H9 (cell line): ENCODE results near the gene ANKDD1B. TPM values are rescaled to one million over a fixed set of nuclear protein-coding genes. Genes with fewer than 3 reads are reported as not detected.

Experiments
- DNase-seq: peaks from one replicate; pipeline ENCODE4 v3.0.0-alpha.2; 2017
- H2AFZ ChIP-seq: one replicate; pipeline ENCODE4 v1.6.1; 2013; ENCODE audit warnings: mild to moderate bottlenecking, low read length, control low read depth, moderate library complexity
- H2AK5ac ChIP-seq: 2 replicates; pipeline ENCODE4 v1.6.1; 2013; ENCODE audit warnings: low read length, control low read depth, mixed read lengths; ENCODE audit not compliant: insufficient read length
- H2BK120ac ChIP-seq: one replicate; pipeline ENCODE4 v1.6.1; 2013; ENCODE audit warnings: low read depth, mild to moderate bottlenecking, low read length, control low read depth, inconsistent platforms; ENCODE audit not compliant: poor library complexity, severe bottlenecking
- H2BK12ac ChIP-seq: 2 replicates; pipeline ENCODE4 v1.6.1; 2013; ENCODE audit warnings: low read length, control low read depth, mixed read lengths, low read depth; ENCODE audit not compliant: insufficient read length
- H2BK15ac ChIP-seq: 2 replicates; pipeline ENCODE4 v1.6.1; 2013; ENCODE audit warnings: low read depth, low read length, control low read depth
- H2BK20ac ChIP-seq: one replicate; pipeline ENCODE4 v1.6.1; 2013; ENCODE audit warnings: low read depth, mild to moderate bottlenecking, low read length, control low read depth, inconsistent platforms; ENCODE audit not compliant: poor library complexity, severe bottlenecking
- H2BK5ac ChIP-seq: 2 replicates; pipeline ENCODE4 v1.6.1; 2013; ENCODE audit warnings: low read length, control low read depth, mixed read lengths; ENCODE audit not compliant: insufficient read length
- H3K14ac ChIP-seq: 2 replicates; pipeline ENCODE4 v1.6.1; 2013; ENCODE audit warnings: low read length, control low read depth; ENCODE audit not compliant: insufficient read depth
- H3K18ac ChIP-seq: 2 replicates; pipeline ENCODE4 v1.6.1; 2013; ENCODE audit warnings: low read depth, mild to moderate bottlenecking, mixed read lengths, low read length, control low read depth; ENCODE audit not compliant: insufficient read length
- H3K23ac ChIP-seq: 2 replicates; pipeline ENCODE4 v1.6.1; 2013; ENCODE audit warnings: low read length, control low read depth, mixed read lengths, low read depth; ENCODE audit not compliant: insufficient read length
- H3K23me2 ChIP-seq: 2 replicates; pipeline ENCODE4 v1.6.1; 2013; ENCODE audit warnings: low read depth, mild to moderate bottlenecking, mixed read lengths, low read length, control low read depth; ENCODE audit not compliant: insufficient read length, poor library complexity, severe bottlenecking
- H3K27ac ChIP-seq: 2 replicates; pipeline ENCODE4 v1.5.1; 2013; ENCODE audit warnings: low read length, control low read depth, mixed read lengths, low read depth; ENCODE audit not compliant: insufficient read length
- H3K27me3 ChIP-seq: 2 replicates; pipeline ENCODE4 v1.6.1; 2013; ENCODE audit warnings: low read length, control low read depth, inconsistent platforms; ENCODE audit not compliant: insufficient read depth
- H3K4ac ChIP-seq: 2 replicates; pipeline ENCODE4 v1.6.1; 2013; ENCODE audit warnings: low read depth, mild to moderate bottlenecking, control low read depth, inconsistent platforms, low read length, moderate library complexity
- H3K4me1 ChIP-seq: 2 replicates; pipeline ENCODE4 v1.6.1; 2013; ENCODE audit warnings: low read length, control low read depth, inconsistent platforms; ENCODE audit not compliant: insufficient read depth
- H3K4me2 ChIP-seq: 2 replicates; pipeline ENCODE4 v1.6.1; 2013; ENCODE audit warnings: low read length, control low read depth, mixed read lengths; ENCODE audit not compliant: insufficient read length, insufficient read depth
- H3K56ac ChIP-seq: 2 replicates; pipeline ENCODE4 v1.6.1; 2013; ENCODE audit warnings: low read depth, mild to moderate bottlenecking, mixed read lengths, low read length, control low read depth; ENCODE audit not compliant: insufficient read length
- H3K79me1 ChIP-seq: 2 replicates; pipeline ENCODE4 v1.6.1; 2013; ENCODE audit warnings: low read depth, mild to moderate bottlenecking, moderate library complexity, low read length, control low read depth, inconsistent platforms; ENCODE audit not compliant: insufficient read depth, poor library complexity, severe bottlenecking
- H3K79me2 ChIP-seq: 2 replicates; pipeline ENCODE4 v1.6.1; 2013; ENCODE audit warnings: low read length, control low read depth, inconsistent platforms; ENCODE audit not compliant: insufficient read depth
- H3K9ac ChIP-seq: 2 replicates; pipeline ENCODE4 v1.6.1; 2013; ENCODE audit warnings: low read length, control low read depth, mixed read lengths; ENCODE audit not compliant: insufficient read length; ENCODE audit errors: extremely low read depth
- H3K9me3 ChIP-seq: one replicate; pipeline ENCODE4 v1.6.1; 2013; ENCODE audit warnings: low read depth, low read length, inconsistent platforms; ENCODE audit not compliant: control insufficient read depth
- H3T11ph ChIP-seq: one replicate; pipeline ENCODE4 v1.6.1; 2013; ENCODE audit warnings: mild to moderate bottlenecking, low read length, control low read depth, inconsistent platforms
- H4K20me1 ChIP-seq: one replicate; pipeline ENCODE4 v1.6.1; 2013; ENCODE audit not compliant: control insufficient read depth, insufficient read length, insufficient read depth
- H4K5ac ChIP-seq: 2 replicates; pipeline ENCODE4 v1.6.1; 2013; ENCODE audit warnings: low read depth, mild to moderate bottlenecking, mixed read lengths, low read length, control low read depth; ENCODE audit not compliant: insufficient read length
- H4K8ac ChIP-seq: replicated peaks from 2 replicates; pipeline ENCODE4 v1.6.1; 2013; ENCODE audit warnings: low read length, control low read depth, mixed read lengths, low read depth; ENCODE audit not compliant: insufficient read length
- H4K91ac ChIP-seq: 2 replicates; pipeline ENCODE4 v1.6.1; 2013; ENCODE audit warnings: low read depth, mild to moderate bottlenecking, moderate library complexity, mixed read lengths, low read length, control low read depth; ENCODE audit not compliant: insufficient read length
- H3K27ac Mint-ChIP-seq, 3 experiments: 2 replicates in 2 of 3; 3 replicates in 1 of 3; pipeline ENCODE4 v1.8.0; 2020 to 2021; ENCODE audit warnings: mixed read lengths in 3 of 3, mild to moderate bottlenecking in 1 of 3, moderate library complexity in 1 of 3
- H3K27me3 Mint-ChIP-seq: 2 replicates; pipeline ENCODE4 v1.8.0; 2021; ENCODE audit warnings: low read depth, mild to moderate bottlenecking, moderate library complexity, mixed read lengths
- H3K36me3 Mint-ChIP-seq, 3 experiments: 2 replicates in 2 of 3; 3 replicates in 1 of 3; pipeline ENCODE4 v1.8.0; 2020 to 2021; ENCODE audit warnings: low read depth in 3 of 3, mixed read lengths in 3 of 3; ENCODE audit not compliant: insufficient read depth in 1 of 3
- H3K4me1 Mint-ChIP-seq, 2 experiments: 2 replicates each; pipeline ENCODE4 v1.8.0; 2020; ENCODE audit warnings: mixed read lengths in 2 of 2
- H3K4me3 Mint-ChIP-seq, 2 experiments: 2 replicates in 1 of 2; 3 replicates in 1 of 2; pipeline ENCODE4 v1.8.0; 2020 to 2021; ENCODE audit warnings: mild to moderate bottlenecking in 2 of 2, mixed read lengths in 2 of 2, moderate library complexity in 1 of 2
- H3K9me3 Mint-ChIP-seq, 2 experiments: 2 replicates in 1 of 2; 3 replicates in 1 of 2; pipeline ENCODE4 v1.8.0; 2020; ENCODE audit warnings: mild to moderate bottlenecking in 2 of 2, mixed read lengths in 2 of 2, moderate library complexity in 1 of 2
- CTCF ChIP-seq: fragments of 200-600 bp; sonication (generic); conservative IDR thresholded peaks from 3 replicates; pipeline ENCODE4 v1.8.0; 2021; ENCODE audit warnings: antibody characterized with exemption, mild to moderate bottlenecking
- WGBS: extraction: QIAGEN DNeasy Blood & Tissue Kit; methylation state at CpG from one replicate; pipeline ENCODE4 v1.1.7; 2013; ENCODE audit warnings: missing lambda C conversion rate, low lambda C conversion rate, mixed read lengths; ENCODE audit not compliant: insufficient read length; ENCODE audit errors: extremely low coverage; 5-methylcytosine and 5-hydroxymethylcytosine counted together
- total RNA-seq: library from RNA; stranded (reverse); gene quantifications from 2 replicates; pipeline ENCODE4 v1.2.1, GENCODE V29; 2021

The ANKDD1B gene
- total RNA-seq, 1 experiment from 2014 or later: 0.33 TPM

- H3K4me1 Mint-ChIP-seq: peaks cover 15 to 16% of the 10 kb centered on the region in 2 experiments
- Histone ChIP-seq H4K8ac (no peak overlapping the region), H3K14ac (no peak overlapping the region), H4K5ac (no peak overlapping the region), H3K27me3 (no peaks in the 10 kb centered on the region), H2BK5ac (no peak overlapping the region), H3K27ac (no peak overlapping the region), H3K18ac (no peak overlapping the region), H2AK5ac (no peak overlapping the region), H3K23ac (no peak overlapping the region), H3T11ph (no peak overlapping the region), H3K9me3 (no peaks in the 10 kb centered on the region), H3K9ac (no peak overlapping the region), H3K79me1 (no peaks in the 10 kb centered on the region), H3K23me2 (no peaks in the 10 kb centered on the region), H2BK20ac (no peak overlapping the region), H3K4me2 (no peak overlapping the region), H2AFZ (no peak overlapping the region), H2BK12ac (no peak overlapping the region), H4K91ac (no peak overlapping the region), H3K4me1 (no peaks in the 10 kb centered on the region), H2BK120ac (no peak overlapping the region), H3K4ac (no peak overlapping the region), H4K20me1 (no peaks in the 10 kb centered on the region), H3K56ac (no peak overlapping the region), H2BK15ac (no peak overlapping the region), H3K79me2 (no peaks in the 10 kb centered on the region; the same call in 1 of the 2 replicates)
- no peak overlapping the region; a peak in 1 of 7 replicates for H3K27ac Mint-ChIP-seq
- H3K4me3 Mint-ChIP-seq: no peak overlapping the region
- no peaks in the 10 kb centered on the region for H3K36me3 Mint-ChIP-seq
- WGBS: no CpG with 5 or more reads among the region's 5 CpGs
- H3K27me3 Mint-ChIP-seq: no peaks in the 10 kb centered on the region
- H3K9me3 Mint-ChIP-seq: no peaks in the 10 kb centered on the region; a peak in 1 of 5 replicates
- TF ChIP-seq CTCF: no peak
- DNase-seq: no peak
Measured at GRCh38 chr5:75617736-75618352, 6.6 kb downstream of the ANKDD1B start.
